Mesenchymal stem cell (in vitro differentiated cells and primary cell): ENCODE data around the gene GPATCH2L.

Source experiments
- DNase-seq: peaks from one replicate; pipeline ENCODE4 v3.0.0-alpha.2; 2013
- H2AFZ ChIP-seq: one replicate; pipeline ENCODE4 v1.6.1; 2013; ENCODE audit warnings: low read depth, mild to moderate bottlenecking, control low read depth, inconsistent platforms, low read length, moderate library complexity
- H2AK5ac ChIP-seq: 2 replicates; pipeline ENCODE4 v1.6.1; 2013; ENCODE audit warnings: low read length, moderate library complexity, mild to moderate bottlenecking, inconsistent platforms; ENCODE audit not compliant: severe bottlenecking
- H2BK120ac ChIP-seq: one replicate; pipeline ENCODE4 v1.6.1; 2013; ENCODE audit warnings: low read depth, mild to moderate bottlenecking, inconsistent platforms, low read length, moderate library complexity
- H2BK12ac ChIP-seq, 2 experiments: one replicate each; pipeline ENCODE4 v1.6.1; 2013; ENCODE audit warnings: inconsistent platforms in 2 of 2, low read length in 2 of 2, mild to moderate bottlenecking in 2 of 2, moderate library complexity in 2 of 2, control low read depth in 1 of 2
- H2BK15ac ChIP-seq: one replicate; pipeline ENCODE4 v1.6.1; 2013; ENCODE audit warnings: mild to moderate bottlenecking, low read depth, inconsistent platforms; ENCODE audit not compliant: poor library complexity, severe bottlenecking
- H2BK5ac ChIP-seq: 2 replicates; pipeline ENCODE4 v1.6.1; 2013; ENCODE audit warnings: low read depth, mild to moderate bottlenecking, low read length, control low read depth, inconsistent platforms; ENCODE audit not compliant: poor library complexity, severe bottlenecking
- H3K14ac ChIP-seq, 2 experiments: one replicate each; pipeline ENCODE4 v1.6.1; 2013; ENCODE audit warnings: inconsistent platforms in 2 of 2, low read length in 2 of 2, control low read depth in 1 of 2, mild to moderate bottlenecking in 1 of 2, moderate library complexity in 1 of 2
- H3K18ac ChIP-seq, 2 experiments: one replicate each; pipeline ENCODE4 v1.6.1; 2013; ENCODE audit warnings: inconsistent platforms in 2 of 2, low read length in 2 of 2, control low read depth in 1 of 2, low read depth in 1 of 2, mild to moderate bottlenecking in 1 of 2
- H3K23ac ChIP-seq, 2 experiments: one replicate each; pipeline ENCODE4 v1.6.1; 2013; ENCODE audit warnings: inconsistent platforms in 2 of 2, low read length in 2 of 2, mild to moderate bottlenecking in 2 of 2, moderate library complexity in 2 of 2, control low read depth in 1 of 2
- H3K27ac ChIP-seq: 2 replicates; pipeline ENCODE4 v1.5.1; 2013; ENCODE audit warnings: mild to moderate bottlenecking, moderate library complexity, low read length, control low read depth, inconsistent platforms; ENCODE audit not compliant: poor library complexity, severe bottlenecking
- H3K27me3 ChIP-seq, 2 experiments: 2 replicates each; pipeline versions ENCODE4 v1.6.1 to v1.7.0; 2013; ENCODE audit warnings: low read length in 2 of 2, mild to moderate bottlenecking in 2 of 2, moderate library complexity in 2 of 2, control low read depth in 1 of 2, inconsistent platforms in 1 of 2; ENCODE audit not compliant: control insufficient read depth in 1 of 2, insufficient read depth in 1 of 2
- H3K36me3 ChIP-seq, 2 experiments: 2 replicates each; pipeline versions ENCODE4 v1.6.1 to v1.7.0; 2013; ENCODE audit warnings: low read length in 2 of 2, control low read depth in 1 of 2, inconsistent platforms in 1 of 2, low read depth in 1 of 2, mild to moderate bottlenecking in 1 of 2; ENCODE audit not compliant: insufficient read depth in 2 of 2, control insufficient read depth in 1 of 2
- H3K4ac ChIP-seq, 2 experiments: one replicate each; pipeline ENCODE4 v1.6.1; 2013; ENCODE audit warnings: inconsistent platforms in 2 of 2, low read length in 2 of 2, mild to moderate bottlenecking in 2 of 2, moderate library complexity in 2 of 2, control low read depth in 1 of 2, low read depth in 1 of 2
- H3K4me1 ChIP-seq: 2 replicates; pipeline ENCODE4 v1.6.1; 2013; ENCODE audit warnings: low read depth, low read length, control low read depth; ENCODE audit not compliant: control insufficient read depth, insufficient read depth
- H3K4me2 ChIP-seq: 2 replicates; pipeline ENCODE4 v1.6.1; 2013; ENCODE audit warnings: low read length, mild to moderate bottlenecking, inconsistent platforms; ENCODE audit not compliant: poor library complexity, severe bottlenecking
- H3K4me3 ChIP-seq, 2 experiments: 2 replicates each; pipeline versions ENCODE4 v1.5.1 to v1.7.0; 2013; ENCODE audit warnings: low read length in 2 of 2, mild to moderate bottlenecking in 2 of 2, control low read depth in 1 of 2, low read depth in 1 of 2; ENCODE audit not compliant: insufficient read depth in 1 of 2
- H3K79me1 ChIP-seq: replicated peaks from 2 replicates; pipeline ENCODE4 v1.6.1; 2013; ENCODE audit warnings: mild to moderate bottlenecking, control low read depth, low read length, inconsistent platforms; ENCODE audit not compliant: poor library complexity, severe bottlenecking
- H3K9ac ChIP-seq: 2 replicates; pipeline ENCODE4 v1.7.0; 2013; ENCODE audit warnings: mild to moderate bottlenecking, low read length, moderate library complexity
- H3K9me3 ChIP-seq: 2 replicates; pipeline ENCODE4 v1.7.0; 2013; ENCODE audit warnings: mild to moderate bottlenecking, low read length; ENCODE audit not compliant: control insufficient read depth
- H4K8ac ChIP-seq: one replicate; pipeline ENCODE4 v1.6.1; 2013; ENCODE audit warnings: inconsistent platforms, mild to moderate bottlenecking, low read length, moderate library complexity
- H4K91ac ChIP-seq: one replicate; pipeline ENCODE4 v1.6.1; 2013; ENCODE audit warnings: mild to moderate bottlenecking, low read length, inconsistent platforms
- WGBS: methylation state at CpG from one replicate; pipeline ENCODE4 v1.1.7; 2013; ENCODE audit warnings: mixed read lengths; 5-methylcytosine and 5-hydroxymethylcytosine counted together

The GPATCH2L gene

DNA sequence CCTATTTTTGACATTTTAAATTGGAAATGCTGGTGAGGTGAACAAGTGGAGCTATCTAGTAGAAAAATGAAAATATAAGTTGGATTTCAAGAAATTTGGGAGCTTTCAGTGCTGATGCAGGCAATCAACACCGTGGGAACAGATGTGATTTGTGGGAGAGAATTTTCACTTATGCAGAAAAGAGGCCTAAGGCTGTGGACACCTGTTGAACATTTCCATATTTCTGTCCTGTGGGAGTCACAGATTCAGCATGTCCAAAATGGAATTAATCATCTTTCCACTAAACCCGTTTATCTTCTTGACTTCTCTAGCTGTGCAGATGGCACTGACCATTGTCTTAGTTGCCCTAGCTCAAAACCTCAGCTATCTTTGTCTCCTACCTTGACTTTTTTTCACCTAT, 2.5 kb upstream of the GPATCH2L start:
- Histone ChIP-seq H3K4me3 (no peak overlapping the region), H2AFZ (no peak overlapping the region), H2AK5ac (no peak overlapping the region), H3K23ac (no peak overlapping the region), H3K79me1 (no peaks in the 10 kb centered on the region), H3K14ac (no peak overlapping the region), H2BK5ac (no peak overlapping the region), H3K9ac (no peak overlapping the region), H3K27me3 (peaks cover 20 to 28% of the 10 kb centered on the region in 2 experiments), H2BK15ac (no peak overlapping the region), H3K4me1 (peaks cover under 1% of the 10 kb centered on the region), H3K9me3 (peaks cover 6% of the 10 kb centered on the region), H2BK12ac (no peak overlapping the region), H4K8ac (no peak overlapping the region), H4K91ac (no peak overlapping the region), H3K36me3 (peaks cover under 1 to 5% of the 10 kb centered on the region in 2 experiments), H3K4ac (no peak overlapping the region), H2BK120ac (no peak overlapping the region), H3K18ac (no peak overlapping the region), H3K27ac (no peak overlapping the region), H3K4me2 (no peak overlapping the region)
- no peak for DNase-seq
- WGBS, result 86% methylated on average over 2 of the region's 2 CpGs

DNA sequence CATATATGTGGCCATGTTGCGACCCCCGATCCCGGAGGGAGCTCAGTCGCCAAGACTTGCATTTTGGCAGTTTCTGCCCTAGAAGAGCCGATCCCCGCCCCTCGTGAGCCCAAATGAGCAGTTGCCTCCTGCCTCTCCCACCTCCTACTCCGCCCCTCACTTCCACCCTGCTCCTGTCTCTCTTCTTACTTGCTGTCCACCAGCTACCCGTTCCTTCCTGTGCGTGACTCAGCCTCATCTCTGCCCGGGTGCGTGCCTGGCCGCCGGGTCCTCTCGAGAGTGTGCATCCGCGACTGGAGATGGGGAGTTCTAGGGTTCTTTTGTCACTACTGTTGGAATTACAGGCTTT, 585 bp downstream of the GPATCH2L start:
- Histone ChIP-seq H2BK15ac (peak overlapping the region; percentile 87), H3K27ac (peak overlapping the region; percentile 85), H2BK120ac (no peak overlapping the region), H2AK5ac (peak overlapping the region; percentile 49), H3K9me3 (no peaks in the 10 kb centered on the region), H4K91ac (peak overlapping the region; percentile 36), H3K4me2 (peak overlapping the region; percentile 93), H3K4me3 (peak overlapping the region; percentile 96 to 97), H3K9ac (peak overlapping the region; percentile 96), H2BK12ac (no peak overlapping the region), H3K4me1 (peaks cover 6% of the 10 kb centered on the region), H4K8ac (peak overlapping the region; percentile 94), H2AFZ (peak overlapping the region; percentile 94), H3K36me3 (peaks cover 6 to 36% of the 10 kb centered on the region in 2 experiments), H2BK5ac (peak overlapping the region; percentile 94), H3K14ac (peak overlapping the region; percentile 59 to 87), H3K23ac (peak overlapping the region in 1 of 2 experiments; percentile 81), H3K27me3 (peaks cover 12 to 16% of the 10 kb centered on the region in 2 experiments), H3K79me1 (no peaks in the 10 kb centered on the region), H3K4ac (peak overlapping the region; percentile 79 to 93), H3K18ac (peak overlapping the region; percentile 77 to 98)
- under 1% methylated on average over 16 of the region's 17 CpGs for WGBS
- peak; percentile 97 for DNase-seq

DNA sequence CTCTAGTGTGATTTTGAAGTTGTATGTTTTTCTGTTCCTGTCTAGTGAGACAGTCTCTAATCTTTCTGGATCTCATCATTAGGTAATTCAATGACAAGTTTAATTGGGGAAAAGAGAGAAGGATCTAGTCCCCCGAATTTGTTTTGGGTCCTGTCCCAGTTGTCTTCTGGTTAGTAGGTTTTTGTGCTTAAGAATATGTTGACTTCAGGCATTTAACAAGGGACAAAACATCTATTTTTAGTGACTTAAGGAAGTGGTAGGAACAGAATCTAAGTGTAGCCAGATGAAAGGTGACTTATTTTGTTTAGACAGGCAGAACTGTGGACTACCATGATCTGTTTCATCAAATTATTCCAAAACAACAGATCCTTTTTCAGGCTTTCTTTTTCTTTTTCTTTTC, 2.2 kb downstream of the GPATCH2L start:
- H3K36me3 ChIP-seq, result peaks cover 6 to 51% of the 10 kb centered on the region in 2 experiments
- no peak overlapping the region for H3K4me3 ChIP-seq
- no peak overlapping the region for H3K4ac ChIP-seq
- no peak overlapping the region for H2BK120ac ChIP-seq
- H4K8ac ChIP-seq, result no peak overlapping the region
- no peak overlapping the region for H2BK5ac ChIP-seq
- H2BK12ac ChIP-seq, result no peak overlapping the region
- H3K9ac ChIP-seq, result no peak overlapping the region
- no peak overlapping the region for H3K4me2 ChIP-seq
- no peak overlapping the region for H3K27ac ChIP-seq
- H3K4me1 ChIP-seq, result peaks cover 6% of the 10 kb centered on the region
- H2BK15ac ChIP-seq, result no peak overlapping the region
- WGBS, result 100% methylated on average over 1 of the region's 1 CpG
- no peak overlapping the region for H3K14ac ChIP-seq
- no peaks in the 10 kb centered on the region for H3K79me1 ChIP-seq
- no peak overlapping the region for H2AFZ ChIP-seq
- peaks cover 0 to 8% of the 10 kb centered on the region in 2 experiments for H3K27me3 ChIP-seq
- no peak overlapping the region for H4K91ac ChIP-seq
- no peak overlapping the region for H3K23ac ChIP-seq
- no peaks in the 10 kb centered on the region for H3K9me3 ChIP-seq
- no peak overlapping the region for H2AK5ac ChIP-seq
- DNase-seq, result no peak
- no peak overlapping the region for H3K18ac ChIP-seq

DNA sequence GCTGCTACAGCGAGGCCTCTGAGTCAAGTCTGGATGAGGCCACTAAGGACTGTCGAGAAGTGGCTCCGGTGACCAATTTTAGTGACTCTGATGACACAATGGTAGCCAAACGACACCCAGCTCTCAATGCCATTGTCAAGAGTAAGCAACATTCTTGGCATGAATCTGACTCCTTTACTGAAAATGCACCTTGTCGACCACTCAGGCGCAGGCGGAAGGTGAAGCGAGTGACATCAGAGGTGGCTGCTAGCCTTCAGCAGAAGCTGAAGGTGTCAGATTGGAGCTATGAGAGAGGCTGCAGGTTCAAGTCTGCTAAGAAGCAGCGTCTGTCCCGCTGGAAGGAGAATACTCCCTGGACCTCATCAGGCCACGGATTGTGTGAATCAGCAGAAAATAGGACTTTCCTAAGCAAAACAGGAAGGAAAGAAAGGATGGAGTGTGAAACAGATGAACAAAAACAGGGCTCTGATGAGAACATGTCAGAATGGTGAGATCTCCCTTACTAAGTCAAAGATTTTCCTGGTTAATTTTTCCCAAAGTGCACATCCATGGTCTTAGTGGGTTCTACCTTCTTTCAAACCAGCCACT, 2.9 kb downstream of the GPATCH2L start:
- DNase-seq, result no peak
- no peak overlapping the region for H2BK120ac ChIP-seq
- H3K18ac ChIP-seq, result no peak overlapping the region
- H2BK15ac ChIP-seq, result no peak overlapping the region
- no peak overlapping the region for H3K14ac ChIP-seq
- no peak overlapping the region for H3K23ac ChIP-seq
- H3K9ac ChIP-seq, result no peak overlapping the region
- no peak overlapping the region for H4K91ac ChIP-seq
- H2AK5ac ChIP-seq, result no peak overlapping the region
- no peak overlapping the region for H3K27ac ChIP-seq
- no peak overlapping the region for H3K4ac ChIP-seq
- 93% methylated on average over 11 of the region's 11 CpGs for WGBS
- H2BK12ac ChIP-seq, result no peak overlapping the region
- H3K27me3 ChIP-seq, result peaks cover 0 to under 1% of the 10 kb centered on the region in 2 experiments
- H3K4me3 ChIP-seq, result no peak overlapping the region
- peaks cover 6% of the 10 kb centered on the region for H3K4me1 ChIP-seq
- H3K9me3 ChIP-seq, result no peaks in the 10 kb centered on the region
- no peaks in the 10 kb centered on the region for H3K79me1 ChIP-seq
- no peak overlapping the region for H2BK5ac ChIP-seq
- H3K4me2 ChIP-seq, result no peak overlapping the region
- H2AFZ ChIP-seq, result no peak overlapping the region
- H3K36me3 ChIP-seq, result peaks cover 9 to 58% of the 10 kb centered on the region in 2 experiments
- H4K8ac ChIP-seq, result no peak overlapping the region
